Upper lobe of right lung (tissue), 1 donor: ENCODE data around the gene COX6B2. TPM values are rescaled to one million over a fixed set of nuclear protein-coding genes. Genes with fewer than 3 reads are reported as not detected.
"Not testable (repeated sequence)": the region's sequence is repeated elsewhere in the genome, so short reads cannot be mapped to it uniquely, and the experiment has no call there.

Experiments used
- ATAC-seq: fragments of 200-7000 bp; cut with Tn5 transposase; one replicate; pipeline ENCODE4 v1.9.1; 2020; ENCODE audit warnings: mild to moderate bottlenecking, moderate library complexity
- DNase-seq: peaks from one replicate; pipeline ENCODE4 v3.0.0-alpha.2; 2020
- H3K27ac ChIP-seq: fragments of 200-600 bp; one replicate; pipeline ENCODE4 v1.8.0; 2022
- H3K27me3 ChIP-seq: fragments of 200-600 bp; one replicate; pipeline ENCODE4 v1.8.0; 2022; ENCODE audit warnings: mild to moderate bottlenecking
- H3K36me3 ChIP-seq: fragments of 200-600 bp; one replicate; pipeline ENCODE4 v1.8.0; 2022
- H3K4me1 ChIP-seq: fragments of 200-600 bp; one replicate; pipeline ENCODE4 v1.8.0; 2022
- H3K4me3 ChIP-seq: fragments of 200-600 bp; one replicate; pipeline ENCODE4 v1.8.0; 2022; ENCODE audit warnings: mild to moderate bottlenecking
- H3K9me3 ChIP-seq: fragments of 200-600 bp; one replicate; pipeline ENCODE4 v1.8.0; 2022
- intact Hi-C: fragments of 100-400 bp; cut with DNase I; formaldehyde crosslinking; loops from one replicate; pipeline ENCODE4 v1.11.0; 2022
- long read RNA-seq: library from polyadenylated mRNA; unstranded; transcript quantifications from one replicate; pipeline ENCODE4 v2.0.0, GENCODE V29; 2021
- total RNA-seq: library from RNA; stranded (reverse); fragmentation: NEBNext Ultra II Directional; extraction: Animal tissue kit (Norgen Biotek cat#: 25700); gene quantifications from one replicate; pipeline ENCODE4 v1.2.1, GENCODE V29; 2021
- TF ChIP-seq, protein P1 (sequence below): fragments of 200-600 bp; IDR thresholded peaks from one replicate; pipeline ENCODE4 v1.8.0; 2022; ENCODE audit warnings: antibody characterized with exemption
- donor health status: DM: no; HTN: yes; CAD: no; lungs with severe emphysema.

COX6B2 gene
- total RNA-seq, result not detected
- long read RNA-seq, result 0 reads

DNA sequence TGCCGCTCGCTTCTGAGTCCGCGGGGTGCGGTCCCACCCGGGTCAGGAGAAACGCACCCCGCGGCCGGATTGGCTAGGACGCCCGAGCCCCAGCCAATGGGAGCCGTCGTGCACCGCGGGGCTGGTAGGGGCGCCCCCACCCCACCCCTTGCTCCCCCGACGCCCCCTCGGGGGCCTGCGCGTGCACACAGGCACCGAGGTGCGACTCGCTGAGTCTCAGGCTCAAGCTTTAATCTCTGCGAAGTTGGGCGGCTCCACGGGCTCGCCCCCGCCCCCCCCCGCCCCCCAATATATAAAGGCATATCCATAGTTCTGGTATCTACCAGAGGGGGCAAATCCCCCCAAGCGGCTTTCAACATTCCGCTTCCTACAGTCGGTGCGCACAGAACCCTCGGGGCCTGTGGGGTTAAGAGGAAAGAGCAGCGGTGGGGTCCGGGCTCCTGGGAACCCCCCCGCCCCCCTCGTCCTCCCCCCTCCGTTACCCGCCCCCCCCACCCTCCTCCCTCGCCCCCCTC lies at the start of gene COX6B2:
TSS of gene COX6B2 (minus strand) at position 22 of the 515 bp plus-strand sequence. CDS start 198 bp downstream, outside the sequence.
- TF ChIP-seq, protein P1, sequence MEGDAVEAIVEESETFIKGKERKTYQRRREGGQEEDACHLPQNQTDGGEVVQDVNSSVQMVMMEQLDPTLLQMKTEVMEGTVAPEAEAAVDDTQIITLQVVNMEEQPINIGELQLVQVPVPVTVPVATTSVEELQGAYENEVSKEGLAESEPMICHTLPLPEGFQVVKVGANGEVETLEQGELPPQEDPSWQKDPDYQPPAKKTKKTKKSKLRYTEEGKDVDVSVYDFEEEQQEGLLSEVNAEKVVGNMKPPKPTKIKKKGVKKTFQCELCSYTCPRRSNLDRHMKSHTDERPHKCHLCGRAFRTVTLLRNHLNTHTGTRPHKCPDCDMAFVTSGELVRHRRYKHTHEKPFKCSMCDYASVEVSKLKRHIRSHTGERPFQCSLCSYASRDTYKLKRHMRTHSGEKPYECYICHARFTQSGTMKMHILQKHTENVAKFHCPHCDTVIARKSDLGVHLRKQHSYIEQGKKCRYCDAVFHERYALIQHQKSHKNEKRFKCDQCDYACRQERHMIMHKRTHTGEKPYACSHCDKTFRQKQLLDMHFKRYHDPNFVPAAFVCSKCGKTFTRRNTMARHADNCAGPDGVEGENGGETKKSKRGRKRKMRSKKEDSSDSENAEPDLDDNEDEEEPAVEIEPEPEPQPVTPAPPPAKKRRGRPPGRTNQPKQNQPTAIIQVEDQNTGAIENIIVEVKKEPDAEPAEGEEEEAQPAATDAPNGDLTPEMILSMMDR, result no peak
- Histone ChIP-seq H3K36me3 (no peaks in the 10 kb centered on the region), H3K4me1 (peaks cover 14% of the 10 kb centered on the region), H3K27me3 (peaks cover 40% of the 10 kb centered on the region), H3K27ac (no peak within 1 kb of the TSS), H3K9me3 (no peaks in the 10 kb centered on the region), H3K4me3 (peak within 1 kb of the TSS; percentile 46)
- DNase-seq, result no peak
- ATAC-seq, result no peak
- intact Hi-C loops, result no loop called here

DNA sequence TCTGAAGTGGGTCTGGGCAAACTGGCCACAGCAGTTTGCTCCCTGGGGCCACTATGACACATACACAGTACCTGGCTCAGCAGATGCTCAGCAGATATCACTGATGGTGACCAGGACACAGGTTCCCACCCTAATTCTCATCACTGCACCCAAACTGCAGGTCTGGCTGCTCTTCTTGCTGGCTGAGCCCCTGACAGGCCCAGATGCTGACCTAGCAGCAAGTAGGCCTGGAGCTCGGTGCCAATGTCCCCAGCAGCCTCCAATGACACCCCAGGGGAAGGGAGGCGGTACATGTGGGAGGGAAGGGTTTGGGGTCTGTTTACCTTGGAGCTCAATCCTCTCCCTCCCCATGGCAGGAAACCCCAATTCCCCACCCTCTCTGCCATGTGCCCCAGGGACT lies 48.0 kb upstream of the COX6B2 start:
- no peak overlapping the region for H3K27ac ChIP-seq
- no peak for ATAC-seq
- intact Hi-C loops, result no loop called here

DNA sequence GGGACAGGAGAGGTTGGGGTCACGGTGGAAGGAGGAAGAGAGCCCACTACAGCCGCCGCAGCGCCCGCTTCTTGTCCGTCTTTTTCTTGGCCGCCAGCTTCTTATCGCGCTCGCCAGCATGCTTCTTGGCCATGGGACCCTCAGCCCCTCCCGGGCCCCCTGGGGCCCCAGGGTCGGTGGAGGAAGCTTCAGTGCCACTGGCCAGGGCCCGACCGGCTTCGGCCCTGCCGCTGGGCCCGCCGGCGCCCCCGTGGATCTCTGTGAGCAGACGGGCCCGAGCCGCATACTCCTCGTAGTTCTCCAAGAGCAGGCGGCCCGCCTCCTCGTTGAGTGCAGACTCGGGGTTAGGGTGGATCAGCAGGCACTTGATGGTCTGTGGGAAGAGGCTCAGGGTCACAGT lies 46.9 kb upstream of the COX6B2 start:
- H3K27me3 ChIP-seq, H3K4me3 ChIP-seq, H3K4me1 ChIP-seq, ATAC-seq, DNase-seq, H3K9me3 ChIP-seq, H3K27ac ChIP-seq, intact Hi-C loops: not testable (repeated sequence)
- H3K36me3 ChIP-seq, result peaks cover 33% of the 10 kb centered on the region

More for the DNA sequence above, 48.0 kb upstream of the COX6B2 start:
- peaks cover 33% of the 10 kb centered on the region for H3K36me3 ChIP-seq
- peaks cover 16% of the 10 kb centered on the region for H3K4me1 ChIP-seq
- H3K4me3 ChIP-seq, result no peak overlapping the region
- H3K27me3 ChIP-seq, result no peaks in the 10 kb centered on the region
- DNase-seq, result no peak
- TF ChIP-seq, protein P1, result no peak
- H3K9me3 ChIP-seq, result no peaks in the 10 kb centered on the region

DNA sequence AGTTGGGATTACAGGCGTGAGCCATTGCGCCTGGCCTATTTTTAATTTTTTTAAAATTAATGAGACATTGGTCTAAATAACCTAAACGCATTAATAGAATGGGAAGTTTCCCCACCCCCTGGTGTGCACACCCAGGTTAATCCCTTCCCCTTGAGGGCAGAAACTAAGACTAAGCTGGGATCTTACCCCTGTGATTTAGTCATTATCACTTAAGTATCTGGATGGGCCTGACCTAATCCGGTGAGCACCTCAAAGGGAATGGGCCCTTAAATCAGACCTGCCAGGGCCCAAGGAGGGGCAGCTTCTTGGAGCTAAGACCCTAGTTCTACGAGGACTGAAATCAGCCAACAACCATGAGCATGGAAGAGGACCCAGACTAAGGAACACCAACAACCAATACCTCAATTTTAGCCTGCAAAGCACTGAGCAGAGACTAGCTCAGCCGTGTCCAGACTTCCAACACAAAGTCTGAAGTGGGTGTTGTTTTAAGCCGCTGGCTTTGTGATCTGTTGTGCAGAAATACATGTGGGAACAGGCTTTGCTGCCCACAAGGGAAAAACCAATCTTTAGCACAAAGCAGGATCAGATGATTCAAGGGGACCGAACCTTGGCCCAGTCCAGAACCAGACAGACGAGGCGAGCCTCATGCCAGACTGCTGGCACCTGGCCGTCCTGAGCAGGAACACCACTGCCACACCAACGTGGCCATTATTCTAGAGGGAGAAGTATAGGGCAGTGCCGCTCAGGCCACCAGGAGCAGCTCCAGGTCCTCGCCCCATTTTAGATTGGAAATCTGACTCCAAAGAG lies 46.0 kb upstream of the COX6B2 start:
- no peak for DNase-seq
- no peak overlapping the region for H3K27ac ChIP-seq
- H3K9me3 ChIP-seq, result no peaks in the 10 kb centered on the region
- TF ChIP-seq, protein P1, result no peak
- H3K4me1 ChIP-seq, result peaks cover under 1% of the 10 kb centered on the region
- ATAC-seq, result no peak
- H3K36me3 ChIP-seq, result peaks cover 33% of the 10 kb centered on the region
- intact Hi-C loops, result no loop called here
- no peak overlapping the region for H3K4me3 ChIP-seq
- no peaks in the 10 kb centered on the region for H3K27me3 ChIP-seq

- no peaks in the 10 kb centered on the region for H3K27me3 ChIP-seq
- no peaks in the 10 kb centered on the region for H3K9me3 ChIP-seq
- intact Hi-C loops, result no loop called here
- peaks cover 22% of the 10 kb centered on the region for H3K36me3 ChIP-seq
- TF ChIP-seq, protein P1, result no peak
- peak; percentile 59 for ATAC-seq
- no peak overlapping the region for H3K4me3 ChIP-seq
- H3K27ac ChIP-seq, result no peak overlapping the region
- peak; percentile 77 for DNase-seq
- H3K4me1 ChIP-seq, result no peaks in the 10 kb centered on the region
These were observed 43.8 kb upstream of the COX6B2 start for GRCh38 chr19:55398200-55398925.
